ENCODE data around the gene MEF2A.
"Not testable (repeated sequence)": the region's sequence is repeated elsewhere in the genome, so short reads cannot be mapped to it uniquely, and the experiment has no call there.

The MEF2A gene

GRCh38 chr15:99732751-99733267 is 167.0 kb downstream of the MEF2A start:
- peak in 1 of 2 experiments; percentile 40 for DNase-seq

DNA sequence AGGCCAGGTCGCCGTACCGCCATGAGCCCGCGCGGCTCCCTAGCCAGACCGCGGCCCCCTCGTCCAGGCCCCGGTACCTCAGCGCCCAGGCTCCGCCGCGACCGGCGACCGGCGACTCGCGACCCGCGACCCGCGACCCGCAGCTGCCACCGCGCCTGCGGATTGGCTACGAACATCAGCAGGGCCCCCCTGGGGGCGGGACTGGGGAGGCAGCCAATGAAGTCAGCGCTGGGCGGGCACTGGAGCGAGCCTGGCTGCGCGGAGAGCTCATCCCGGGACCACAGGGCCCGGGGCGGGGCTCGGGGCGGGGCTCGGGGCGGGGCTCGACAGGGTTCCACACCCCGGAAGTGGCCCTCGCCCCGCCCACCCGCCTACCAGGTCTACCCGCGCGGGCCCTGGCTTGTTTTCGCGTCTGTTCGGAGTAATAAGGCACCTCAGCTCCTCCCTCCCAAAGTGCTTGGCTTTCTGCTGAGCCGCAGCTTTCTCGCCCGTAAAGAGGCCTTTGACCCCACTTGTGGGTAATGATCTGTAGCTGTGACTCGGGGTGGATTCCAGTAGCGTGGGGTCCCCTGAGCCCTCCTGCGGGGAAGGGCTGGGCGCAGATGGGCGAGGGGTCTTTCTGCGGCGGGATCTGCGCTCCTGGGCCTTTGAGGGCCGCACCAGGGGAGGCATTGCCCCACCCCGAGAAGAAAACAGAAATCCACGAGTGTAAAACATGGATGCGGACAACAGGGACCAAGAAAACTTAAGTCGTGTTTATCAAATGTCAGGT is 167.7 kb downstream of the MEF2A start, which contains the start of gene LYSMD4:
TSS of gene LYSMD4 (minus strand) at position 170 of the 772 bp plus-strand sequence. CDS start 1,438 bp downstream, outside the sequence.
- peak; percentile 77 to 95 for DNase-seq

GRCh38 chr15:99734040-99734291 is 168.2 kb downstream of the MEF2A start:
- not testable (repeated sequence) for DNase-seq

DNA sequence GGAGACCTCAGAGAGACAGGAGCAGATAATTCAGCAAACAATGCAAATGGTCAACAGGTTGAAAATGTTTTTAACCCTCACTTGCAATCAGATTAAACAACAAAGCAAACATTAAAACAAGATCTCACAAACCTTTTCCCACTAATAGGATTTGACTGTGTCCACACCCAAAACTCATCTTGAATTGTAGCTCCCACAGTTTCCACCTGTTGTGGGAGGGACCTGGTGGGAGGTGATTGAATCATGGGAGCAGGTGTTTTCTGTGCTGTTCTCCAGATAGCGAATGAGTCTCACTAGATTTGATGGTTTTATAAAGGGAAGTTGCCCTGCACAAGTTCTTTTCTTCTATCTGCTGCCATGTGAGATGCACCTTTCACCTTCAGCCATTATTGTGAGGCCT is 168.8 kb downstream of the MEF2A start:
- no peak for DNase-seq

DNA sequence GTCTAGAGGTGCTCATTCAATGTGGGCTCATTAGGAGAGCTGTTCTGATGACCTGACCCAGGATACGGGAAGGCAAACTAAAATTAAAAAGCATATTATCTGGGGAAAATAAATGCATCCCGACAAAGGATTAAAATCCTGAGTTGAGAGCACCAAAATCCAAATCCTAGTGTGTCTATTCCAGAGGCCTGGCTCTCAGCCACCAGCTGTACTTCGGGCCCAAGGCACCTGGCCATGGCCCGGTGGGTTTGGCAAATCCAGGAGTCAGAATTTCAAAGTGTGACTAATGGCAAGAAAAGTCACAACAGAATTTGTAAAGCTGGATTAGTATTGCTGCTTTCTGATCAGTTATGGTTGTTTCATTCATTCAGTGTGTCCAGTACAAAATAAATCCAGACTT is 170.1 kb downstream of the MEF2A start:
- no peak for DNase-seq

GRCh38 chr15:99736702-99737101 is 170.9 kb downstream of the MEF2A start:
- DNase-seq: no peak

DNA sequence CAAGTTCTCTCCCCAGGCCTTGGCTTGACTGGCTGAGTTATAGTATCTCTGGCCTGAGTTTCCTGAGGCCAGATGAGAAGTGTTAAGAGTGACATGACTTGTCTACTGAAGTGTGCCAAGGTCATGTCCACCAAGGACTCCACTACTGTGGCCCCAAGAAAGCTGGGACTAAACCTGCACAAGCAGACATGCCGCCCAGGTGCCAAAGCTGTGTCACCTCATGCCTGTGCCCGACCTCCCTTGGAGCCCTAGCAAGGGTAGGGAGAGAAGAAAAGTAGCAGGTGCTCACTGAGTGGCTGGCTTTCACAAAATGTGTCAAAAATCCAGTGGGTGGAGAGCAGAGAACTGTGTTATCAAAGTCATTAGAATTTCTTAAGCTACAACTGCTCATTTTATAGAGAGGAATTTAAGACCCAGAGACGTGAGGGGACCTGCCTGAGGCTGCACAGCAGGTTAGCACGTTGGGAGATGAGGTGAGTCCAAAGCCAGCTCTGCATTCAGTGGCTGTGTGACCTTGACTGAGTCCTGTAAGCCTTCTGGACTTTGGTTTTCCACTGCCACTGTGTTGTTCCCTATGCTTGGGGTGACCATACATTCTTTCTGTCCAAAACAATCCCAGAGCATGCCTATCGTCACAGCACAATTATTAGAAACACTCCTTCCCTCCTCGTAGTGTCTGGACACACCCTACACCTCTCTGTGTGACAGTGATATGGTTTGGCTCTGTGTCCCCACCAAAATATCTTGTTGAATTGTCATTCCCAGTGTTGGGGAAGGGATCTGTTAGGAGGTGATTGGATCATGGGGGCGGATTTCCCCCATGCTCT is 172.4 kb downstream of the MEF2A start:
- DNase-seq: no peak

DNA sequence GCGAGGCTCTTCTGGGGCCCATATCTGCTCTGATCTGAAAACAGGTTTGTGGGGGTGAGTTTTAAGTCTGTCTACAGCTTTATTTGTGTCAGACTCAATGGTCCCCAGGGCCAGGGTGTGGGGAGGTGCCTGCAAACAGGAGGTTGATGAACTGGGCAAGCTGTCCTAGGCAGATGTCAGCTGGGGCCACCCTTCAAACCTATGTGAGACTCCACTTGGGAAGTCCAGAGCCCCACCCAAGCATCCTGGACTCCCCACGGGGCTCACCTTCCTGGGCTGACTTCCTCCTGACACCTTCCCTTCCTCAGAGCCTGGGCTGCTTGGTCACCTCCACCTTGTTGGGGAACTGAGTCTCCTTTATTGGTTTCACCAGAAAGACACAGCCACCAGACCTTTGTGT is 176.1 kb downstream of the MEF2A start:
- DNase-seq: no peak

- no peak for DNase-seq
These were observed 178.4 kb downstream of the MEF2A start for GRCh38 chr15:99744142-99744541.

GRCh38 chr15:99745370-99746086 is 179.7 kb downstream of the MEF2A start:
- DNase-seq: no peak

DNA sequence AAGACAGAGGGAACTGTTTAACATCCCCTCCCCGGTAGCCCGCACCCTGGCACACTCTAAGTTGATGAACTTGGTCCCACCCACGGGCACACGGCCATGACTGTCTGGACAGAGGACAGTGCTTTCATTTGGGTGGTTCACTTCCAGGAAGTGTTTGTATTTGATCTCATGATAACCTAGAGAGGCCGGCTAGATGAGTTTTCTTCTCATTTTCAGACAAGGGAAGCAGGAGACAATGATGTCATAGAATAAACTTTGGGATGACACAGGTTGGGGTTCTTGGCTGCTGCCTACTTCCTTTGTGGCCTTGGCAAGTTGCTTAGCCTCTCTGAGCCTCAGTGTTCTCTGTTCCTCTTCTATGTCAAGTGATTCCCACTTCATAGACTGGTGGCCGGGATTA is 183.6 kb downstream of the MEF2A start:
- DNase-seq: no peak

DNA sequence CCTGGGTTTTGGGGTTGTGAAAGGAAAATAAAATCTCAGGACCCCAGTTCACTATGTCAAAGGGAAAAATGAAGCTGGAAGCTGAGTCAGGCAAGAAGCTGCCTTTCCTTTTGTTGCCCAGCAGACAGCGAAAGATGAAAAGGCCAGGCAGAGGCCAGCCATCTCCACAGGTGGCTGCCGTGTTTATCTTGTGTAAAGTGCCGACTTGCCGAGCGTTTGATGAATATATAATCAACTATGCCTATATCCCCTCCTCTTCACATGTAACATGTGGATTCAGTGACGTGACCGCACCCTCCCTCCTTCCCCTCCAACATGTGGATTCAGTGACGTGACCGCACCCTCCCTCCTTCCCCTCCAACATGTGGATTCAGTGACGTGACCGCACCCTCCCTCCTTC is 184.5 kb downstream of the MEF2A start:
- DNase-seq: not testable (repeated sequence)

GRCh38 chr15:99752556-99752955 is 186.8 kb downstream of the MEF2A start:
- DNase-seq: no peak

GRCh38 chr15:99753066-99753465 is 187.3 kb downstream of the MEF2A start:
- DNase-seq: no peak

DNA sequence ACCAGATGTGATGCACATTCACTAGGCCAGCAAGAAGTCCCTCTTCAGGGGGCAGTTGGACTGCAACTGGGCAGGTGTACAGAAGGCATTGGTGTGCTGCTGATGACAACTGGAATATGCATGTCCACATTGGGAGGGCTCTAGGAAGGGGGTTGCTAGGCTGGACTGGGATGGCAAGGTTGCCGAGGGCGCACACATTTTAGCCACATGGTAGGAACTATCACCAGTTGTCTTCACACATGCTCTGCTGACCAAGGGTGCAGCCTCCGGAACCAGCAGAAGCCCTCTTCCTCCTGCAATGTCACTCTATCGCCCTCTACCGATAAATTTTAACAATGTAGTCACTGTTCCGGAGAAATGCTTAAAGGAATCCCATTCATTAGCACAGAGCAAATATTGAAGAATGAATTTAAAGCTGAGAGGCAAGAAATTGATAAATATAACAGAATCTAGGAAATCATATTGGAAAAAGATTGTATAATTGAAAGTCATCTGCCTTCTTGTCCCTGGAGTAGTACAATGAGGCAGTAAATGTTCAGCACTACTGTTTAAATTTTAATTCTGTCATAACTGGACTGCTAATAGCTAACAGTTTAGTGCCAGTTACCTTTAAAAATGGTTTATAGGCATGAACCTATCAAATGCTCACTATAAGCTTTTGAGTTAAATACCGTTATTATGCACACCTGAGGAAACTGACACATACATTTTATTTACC is 190.1 kb downstream of the MEF2A start:
- peak; percentile 48 to 76 for DNase-seq

DNA sequence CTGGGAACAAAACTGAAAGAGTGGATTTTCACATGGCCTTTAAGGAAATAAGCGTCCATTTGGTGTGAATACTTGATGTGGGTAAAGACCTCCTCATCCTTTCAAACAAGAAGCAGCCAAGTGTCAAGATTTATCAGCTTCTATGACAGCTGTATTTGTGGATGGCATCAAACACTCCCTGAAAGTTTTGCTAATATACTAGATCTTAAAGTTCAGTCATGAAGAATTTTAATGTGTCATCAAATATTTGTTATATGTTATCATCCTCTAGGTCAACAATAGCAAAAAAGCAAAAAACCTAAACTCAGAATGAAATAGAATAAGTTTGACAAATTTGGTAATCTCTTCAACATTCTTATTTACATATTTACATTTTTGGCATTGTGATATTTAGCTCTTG is 196.5 kb downstream of the MEF2A start:
- no peak for DNase-seq

DNA sequence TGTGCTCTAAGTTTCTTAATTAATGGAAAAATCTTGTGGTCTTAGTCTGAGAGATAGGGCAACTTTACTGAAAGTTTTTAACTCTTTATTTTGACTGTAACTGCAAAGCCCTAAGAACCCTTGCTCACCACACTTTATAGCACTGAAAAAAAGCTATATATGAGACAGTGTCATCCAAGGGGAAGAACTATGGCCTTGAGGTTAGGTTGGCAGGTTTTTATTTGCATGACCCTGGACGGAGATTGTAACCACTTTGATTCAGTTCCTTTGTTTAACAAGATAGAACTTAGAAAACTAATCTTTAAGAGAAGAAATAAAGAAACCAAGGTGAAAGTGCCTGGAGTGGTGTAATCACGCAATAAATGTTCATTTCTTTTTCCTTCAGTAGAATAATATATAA is 198.0 kb downstream of the MEF2A start:
- no peak for DNase-seq

- no peak for DNase-seq
These were observed 198.7 kb downstream of the MEF2A start for GRCh38 chr15:99764522-99764921.

Data from SW 1271 (cell line).